RWPE1 (cell line): ENCODE results near the gene KCNS3.

Experiments used
- CTCF ChIA-PET: fragments of 350-600 bp; sonication (Branson Sonifier 250); formaldehyde crosslinking; extraction: SDS; loops from one replicate; lab custom pipeline; 2021; lab: Yijun Ruan, JAX
- POLR2A ChIA-PET: fragments of 400-600 bp; formaldehyde crosslinking; extraction: SDS; loops from one replicate; lab custom pipeline; 2020; ENCODE audit warnings: antibody characterized with exemption; ENCODE audit not compliant: low non-redundant PET; lab: Yijun Ruan, JAX
- DNase-seq: peaks from one replicate; pipeline ENCODE4 v3.0.0; 2012; ENCODE audit warnings: low spot score
- H3K27ac ChIP-seq: fragments of 450-650 bp; 2 replicates; pipeline ENCODE4 v1.5.1; 2017
- TF ChIP-seq, protein P1 (sequence below): fragments of 450-650 bp; conservative IDR thresholded peaks from 2 replicates; pipeline ENCODE4 v1.5.1; 2017; ENCODE audit warnings: low read depth, mild to moderate bottlenecking

The KCNS3 gene

DNA sequence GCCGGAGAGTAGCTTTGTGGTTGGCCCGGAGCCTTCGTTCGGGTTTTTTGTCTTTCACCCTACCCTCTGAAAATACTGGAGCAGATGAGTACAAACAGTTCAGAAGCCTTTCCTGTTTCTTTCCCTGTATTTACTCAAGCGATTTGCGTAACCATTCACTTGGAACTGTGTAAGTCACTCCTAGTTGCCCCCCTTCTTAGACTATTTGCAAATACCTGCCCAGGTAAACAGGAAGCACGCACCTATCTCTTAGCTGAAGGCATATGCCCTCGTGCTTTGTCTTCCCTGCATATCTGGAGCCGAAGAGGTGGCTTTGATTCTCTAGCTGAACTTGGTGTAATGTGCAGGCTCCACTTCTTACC lies 1.4 kb downstream of the KCNS3 start:
- ChIA-PET CTCF (interaction anchor here (0.6 to 1.8 kb wide), 2 partner anchors 237 to 422 kb away, joined by 3 to 5 read pairs; no protein-coding TSS in a partner anchor), POLR2A (no interaction called here)
- peak overlapping the region; percentile 53 for H3K27ac ChIP-seq

DNA sequence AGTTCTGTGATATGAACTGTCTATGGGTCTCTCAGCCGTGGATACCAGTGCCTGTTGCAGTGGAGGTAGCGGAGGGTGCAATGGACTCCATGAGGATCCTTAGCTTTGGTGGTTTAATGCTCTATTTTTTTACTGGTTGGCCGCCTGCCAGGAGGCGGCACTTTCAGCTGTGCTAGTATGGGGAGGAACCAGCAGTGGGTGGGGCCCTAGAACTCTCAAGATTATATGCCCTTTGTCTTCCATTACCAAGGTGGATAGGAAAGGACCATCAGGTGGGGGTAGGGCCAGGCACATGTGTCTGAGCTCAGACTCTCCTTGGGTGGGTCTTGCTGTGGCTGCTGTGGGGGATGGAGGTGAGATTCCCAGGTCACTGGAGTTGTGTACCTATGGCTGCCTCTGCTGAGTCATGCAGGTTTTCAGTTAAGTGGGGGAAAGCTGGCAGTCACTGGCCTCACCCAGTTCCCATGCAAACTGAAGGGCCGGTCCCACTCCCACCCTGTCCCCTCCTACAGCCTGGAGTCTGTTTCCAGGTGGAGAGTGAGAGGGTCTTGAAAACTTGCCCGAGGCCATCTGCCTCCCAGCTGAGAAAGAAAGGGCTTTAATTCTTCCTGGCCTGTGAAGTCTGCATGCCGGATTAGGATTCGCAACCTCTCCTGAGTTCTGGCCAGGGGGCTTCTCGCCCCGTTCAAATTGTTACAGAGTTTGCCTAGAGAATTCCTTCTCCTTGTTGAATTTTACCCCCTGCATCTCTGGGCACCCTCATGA lies 14.5 kb downstream of the KCNS3 start:
- no peak for DNase-seq
- ChIA-PET POLR2A (no interaction called here), CTCF (interaction anchor here (0.6 kb wide), 1 partner anchor 15 kb away, joined by 4 read pairs; no protein-coding TSS in a partner anchor)
- H3K27ac ChIP-seq = no peak overlapping the region
- TF ChIP-seq, protein P1, sequence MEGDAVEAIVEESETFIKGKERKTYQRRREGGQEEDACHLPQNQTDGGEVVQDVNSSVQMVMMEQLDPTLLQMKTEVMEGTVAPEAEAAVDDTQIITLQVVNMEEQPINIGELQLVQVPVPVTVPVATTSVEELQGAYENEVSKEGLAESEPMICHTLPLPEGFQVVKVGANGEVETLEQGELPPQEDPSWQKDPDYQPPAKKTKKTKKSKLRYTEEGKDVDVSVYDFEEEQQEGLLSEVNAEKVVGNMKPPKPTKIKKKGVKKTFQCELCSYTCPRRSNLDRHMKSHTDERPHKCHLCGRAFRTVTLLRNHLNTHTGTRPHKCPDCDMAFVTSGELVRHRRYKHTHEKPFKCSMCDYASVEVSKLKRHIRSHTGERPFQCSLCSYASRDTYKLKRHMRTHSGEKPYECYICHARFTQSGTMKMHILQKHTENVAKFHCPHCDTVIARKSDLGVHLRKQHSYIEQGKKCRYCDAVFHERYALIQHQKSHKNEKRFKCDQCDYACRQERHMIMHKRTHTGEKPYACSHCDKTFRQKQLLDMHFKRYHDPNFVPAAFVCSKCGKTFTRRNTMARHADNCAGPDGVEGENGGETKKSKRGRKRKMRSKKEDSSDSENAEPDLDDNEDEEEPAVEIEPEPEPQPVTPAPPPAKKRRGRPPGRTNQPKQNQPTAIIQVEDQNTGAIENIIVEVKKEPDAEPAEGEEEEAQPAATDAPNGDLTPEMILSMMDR = no peak

More for the DNA sequence above, 1.4 kb downstream of the KCNS3 start:
- no peak for DNase-seq
- TF ChIP-seq, protein P1 = no peak

- DNase-seq = no peak
- POLR2A ChIA-PET = no interaction called here
- CTCF ChIA-PET = no interaction called here
- no peak overlapping the region for H3K27ac ChIP-seq
- TF ChIP-seq, protein P1 = no peak
Observed at GRCh38 chr2:17894005-17894404, 15.5 kb downstream of the KCNS3 start.

DNA sequence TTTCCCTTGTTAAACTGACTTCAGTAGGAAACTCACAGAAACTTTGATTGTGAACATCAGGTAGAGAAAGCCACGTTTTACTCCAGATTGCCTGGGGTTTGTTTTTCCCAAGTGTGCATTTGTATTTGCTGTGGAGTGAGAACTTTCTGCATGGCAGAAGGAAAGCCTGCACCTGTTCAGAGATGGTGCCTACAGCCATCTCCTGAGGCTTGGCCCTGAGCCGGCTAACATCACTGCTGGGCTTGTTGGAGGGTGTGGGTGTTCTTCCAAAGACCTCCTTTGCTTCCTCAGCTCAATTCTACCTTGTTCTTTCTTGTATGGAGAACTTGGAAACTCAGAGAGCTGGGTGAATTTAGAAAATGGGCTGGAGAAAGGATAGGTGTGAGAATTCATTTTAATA lies 16.1 kb downstream of the KCNS3 start:
- ChIA-PET CTCF (no interaction called here), POLR2A (no interaction called here)
- no peak for DNase-seq
- TF ChIP-seq, protein P1 = no peak
- no peak overlapping the region for H3K27ac ChIP-seq

GRCh38 chr2:17899871-17900270 lies 21.4 kb downstream of the KCNS3 start:
- ChIA-PET CTCF (interaction anchor here (0.6 to 0.7 kb wide), 2 partner anchors 254 to 764 kb away, joined by 3 read pairs; no protein-coding TSS in a partner anchor), POLR2A (no interaction called here)
- no peak for DNase-seq
- TF ChIP-seq, protein P1 = no peak
- no peak overlapping the region for H3K27ac ChIP-seq

GRCh38 chr2:17901246-17901645 lies 22.8 kb downstream of the KCNS3 start:
- peak; percentile 75 for DNase-seq
- ChIA-PET CTCF (no interaction called here), POLR2A (no interaction called here)
- TF ChIP-seq, protein P1 = no peak
- peak overlapping the region; percentile 65 for H3K27ac ChIP-seq
